Measurements from ENCODE around the gene PER2.
"Not testable (repeated sequence)": the region's sequence is repeated elsewhere in the genome, so short reads cannot be mapped to it uniquely, and the experiment has no call there.

PER2 gene, protein sequence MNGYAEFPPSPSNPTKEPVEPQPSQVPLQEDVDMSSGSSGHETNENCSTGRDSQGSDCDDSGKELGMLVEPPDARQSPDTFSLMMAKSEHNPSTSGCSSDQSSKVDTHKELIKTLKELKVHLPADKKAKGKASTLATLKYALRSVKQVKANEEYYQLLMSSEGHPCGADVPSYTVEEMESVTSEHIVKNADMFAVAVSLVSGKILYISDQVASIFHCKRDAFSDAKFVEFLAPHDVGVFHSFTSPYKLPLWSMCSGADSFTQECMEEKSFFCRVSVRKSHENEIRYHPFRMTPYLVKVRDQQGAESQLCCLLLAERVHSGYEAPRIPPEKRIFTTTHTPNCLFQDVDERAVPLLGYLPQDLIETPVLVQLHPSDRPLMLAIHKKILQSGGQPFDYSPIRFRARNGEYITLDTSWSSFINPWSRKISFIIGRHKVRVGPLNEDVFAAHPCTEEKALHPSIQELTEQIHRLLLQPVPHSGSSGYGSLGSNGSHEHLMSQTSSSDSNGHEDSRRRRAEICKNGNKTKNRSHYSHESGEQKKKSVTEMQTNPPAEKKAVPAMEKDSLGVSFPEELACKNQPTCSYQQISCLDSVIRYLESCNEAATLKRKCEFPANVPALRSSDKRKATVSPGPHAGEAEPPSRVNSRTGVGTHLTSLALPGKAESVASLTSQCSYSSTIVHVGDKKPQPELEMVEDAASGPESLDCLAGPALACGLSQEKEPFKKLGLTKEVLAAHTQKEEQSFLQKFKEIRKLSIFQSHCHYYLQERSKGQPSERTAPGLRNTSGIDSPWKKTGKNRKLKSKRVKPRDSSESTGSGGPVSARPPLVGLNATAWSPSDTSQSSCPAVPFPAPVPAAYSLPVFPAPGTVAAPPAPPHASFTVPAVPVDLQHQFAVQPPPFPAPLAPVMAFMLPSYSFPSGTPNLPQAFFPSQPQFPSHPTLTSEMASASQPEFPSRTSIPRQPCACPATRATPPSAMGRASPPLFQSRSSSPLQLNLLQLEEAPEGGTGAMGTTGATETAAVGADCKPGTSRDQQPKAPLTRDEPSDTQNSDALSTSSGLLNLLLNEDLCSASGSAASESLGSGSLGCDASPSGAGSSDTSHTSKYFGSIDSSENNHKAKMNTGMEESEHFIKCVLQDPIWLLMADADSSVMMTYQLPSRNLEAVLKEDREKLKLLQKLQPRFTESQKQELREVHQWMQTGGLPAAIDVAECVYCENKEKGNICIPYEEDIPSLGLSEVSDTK (N-terminal part only)

DNA sequence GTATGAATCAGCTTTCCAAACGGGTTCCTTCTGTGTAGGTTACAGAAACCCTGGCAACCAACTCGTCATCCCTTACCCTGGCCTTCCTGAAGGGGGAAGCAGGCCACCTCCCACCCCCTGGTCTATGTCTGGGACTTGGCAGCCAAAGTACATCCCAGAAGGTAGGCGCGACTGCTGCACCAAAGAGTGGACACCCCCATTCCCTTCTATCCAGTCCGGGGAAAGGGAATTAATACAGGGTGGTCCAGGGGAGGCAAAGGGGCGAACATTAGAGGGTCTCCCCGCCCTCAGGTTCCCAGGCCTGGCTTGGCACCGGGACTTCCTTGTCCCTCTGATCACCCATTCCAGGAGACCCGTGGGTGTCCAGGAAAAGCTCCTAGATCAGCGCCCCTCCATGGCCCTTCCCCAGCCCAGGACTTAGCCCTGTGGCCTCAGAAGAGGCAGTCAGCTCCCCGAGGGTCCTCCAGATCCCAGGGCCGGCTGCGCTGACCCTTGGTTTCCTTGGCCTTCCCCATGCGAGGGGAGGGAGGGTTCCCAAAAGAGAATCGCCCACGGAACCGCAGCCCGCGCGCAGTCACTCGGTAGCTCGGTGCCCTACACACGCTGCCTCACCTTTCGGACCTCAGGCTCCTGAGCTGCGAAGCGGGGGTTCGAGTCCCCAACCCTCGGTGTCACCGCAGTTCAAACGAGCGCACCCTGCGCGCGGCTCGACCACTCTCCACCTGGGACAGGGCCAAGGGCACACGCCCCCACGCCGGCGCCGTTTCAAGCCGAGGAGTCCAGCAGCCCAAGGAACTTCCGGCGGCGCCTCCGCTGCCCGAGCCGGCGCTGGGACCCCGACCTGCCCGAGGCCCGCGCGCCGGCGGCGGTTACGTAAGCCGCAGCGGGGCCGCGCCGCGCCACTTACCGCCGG is at the start of gene PER2:
PER2 (minus strand) TSS at position 874 of the 913 bp plus-strand sequence. CDS start 10,674 bp downstream, outside the sequence.
- peaks cover 53% of the 10 kb centered on the region for H3K4me1 Mint-ChIP-seq

DNA sequence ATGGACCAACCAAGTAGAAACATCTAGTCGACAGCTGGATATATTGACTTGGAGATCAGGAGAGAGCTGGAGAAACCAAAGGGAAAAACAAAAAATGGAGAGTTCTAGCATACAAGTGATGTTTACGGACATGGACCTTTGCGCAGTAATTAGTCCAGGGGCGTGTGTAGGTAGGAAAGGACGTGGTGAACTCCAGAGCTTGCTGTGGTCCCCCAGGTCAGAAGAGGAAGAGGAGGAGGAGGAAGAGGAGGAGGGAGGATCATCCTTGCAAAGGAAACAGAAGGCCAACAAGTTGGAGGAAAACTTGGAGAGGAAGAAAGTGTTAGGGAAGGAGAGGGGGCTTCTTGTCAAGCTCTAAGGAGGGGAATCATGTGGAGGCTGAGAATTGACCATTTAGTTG is 49.4 kb upstream of the PER2 start:
- Mint-ChIP-seq H3K9me3 (no peaks in the 10 kb centered on the region), H3K36me3 (ENCODE audit: low read depth) (peaks cover 30% of the 10 kb centered on the region), H3K27me3 (ENCODE audit: low read depth) (no peaks in the 10 kb centered on the region), H3K27ac (no peak overlapping the region), H3K4me3 (no peak overlapping the region), H3K4me1 (no peaks in the 10 kb centered on the region)
- TF ChIP-seq CTCF (IDR thresholded peaks at IDR 0.05; ENCODE audit: unreplicated experiment in 3 of 3) = no peak

More for the DNA sequence above, at the start of gene PER2:
- H3K9me3 Mint-ChIP-seq = no peaks in the 10 kb centered on the region
- no peaks in the 10 kb centered on the region for H3K36me3 Mint-ChIP-seq (ENCODE audit: low read depth)
- H3K27me3 Mint-ChIP-seq (ENCODE audit: low read depth) = no peaks in the 10 kb centered on the region
- H3K4me3 Mint-ChIP-seq = peak within 1 kb of the TSS; percentile 93 to 97 (median 94)
- peak in 1 of 3 experiments; percentile 9 for TF ChIP-seq CTCF (IDR thresholded peaks at IDR 0.05; ENCODE audit: unreplicated experiment in 3 of 3)
- H3K27ac Mint-ChIP-seq = peak within 1 kb of the TSS; percentile 61 to 96 (median 92)

GRCh38 chr2:238336793-238337444 is 48.5 kb upstream of the PER2 start:
- H3K4me1 Mint-ChIP-seq = no peaks in the 10 kb centered on the region
- no peak overlapping the region for H3K4me3 Mint-ChIP-seq
- no peak overlapping the region for H3K27ac Mint-ChIP-seq
- no peak for TF ChIP-seq CTCF (IDR thresholded peaks at IDR 0.05; ENCODE audit: unreplicated experiment in 3 of 3)
- peaks cover 30% of the 10 kb centered on the region for H3K36me3 Mint-ChIP-seq (ENCODE audit: low read depth)
- no peaks in the 10 kb centered on the region for H3K27me3 Mint-ChIP-seq (ENCODE audit: low read depth)
- no peaks in the 10 kb centered on the region for H3K9me3 Mint-ChIP-seq

GRCh38 chr2:238336151-238336550 is 47.7 kb upstream of the PER2 start:
- Mint-ChIP-seq H3K9me3 (no peaks in the 10 kb centered on the region), H3K4me1 (no peaks in the 10 kb centered on the region), H3K27me3 (ENCODE audit: low read depth) (no peaks in the 10 kb centered on the region), H3K27ac (no peak overlapping the region), H3K36me3 (ENCODE audit: low read depth) (peaks cover 30% of the 10 kb centered on the region), H3K4me3 (no peak overlapping the region)
- TF ChIP-seq CTCF (IDR thresholded peaks at IDR 0.05; ENCODE audit: unreplicated experiment in 3 of 3) = no peak

- H3K9me3 Mint-ChIP-seq; H3K4me1 Mint-ChIP-seq; H3K27ac Mint-ChIP-seq; H3K4me3 Mint-ChIP-seq; H3K27me3 Mint-ChIP-seq (ENCODE audit: low read depth): not testable (repeated sequence)
- peaks cover 30% of the 10 kb centered on the region for H3K36me3 Mint-ChIP-seq (ENCODE audit: low read depth)
These were observed 47.2 kb upstream of the PER2 start for GRCh38 chr2:238335591-238335990.

All from nephron (organoid).